ENCODE measurements around the gene ELK3. TPM values are rescaled to one million over a fixed set of nuclear protein-coding genes. Genes with fewer than 3 reads are reported as not detected.

The ELK3 gene
- total and polyA plus RNA-seq, 4 donors = 9.1 to 68.5 (median 40.3) TPM

DNA sequence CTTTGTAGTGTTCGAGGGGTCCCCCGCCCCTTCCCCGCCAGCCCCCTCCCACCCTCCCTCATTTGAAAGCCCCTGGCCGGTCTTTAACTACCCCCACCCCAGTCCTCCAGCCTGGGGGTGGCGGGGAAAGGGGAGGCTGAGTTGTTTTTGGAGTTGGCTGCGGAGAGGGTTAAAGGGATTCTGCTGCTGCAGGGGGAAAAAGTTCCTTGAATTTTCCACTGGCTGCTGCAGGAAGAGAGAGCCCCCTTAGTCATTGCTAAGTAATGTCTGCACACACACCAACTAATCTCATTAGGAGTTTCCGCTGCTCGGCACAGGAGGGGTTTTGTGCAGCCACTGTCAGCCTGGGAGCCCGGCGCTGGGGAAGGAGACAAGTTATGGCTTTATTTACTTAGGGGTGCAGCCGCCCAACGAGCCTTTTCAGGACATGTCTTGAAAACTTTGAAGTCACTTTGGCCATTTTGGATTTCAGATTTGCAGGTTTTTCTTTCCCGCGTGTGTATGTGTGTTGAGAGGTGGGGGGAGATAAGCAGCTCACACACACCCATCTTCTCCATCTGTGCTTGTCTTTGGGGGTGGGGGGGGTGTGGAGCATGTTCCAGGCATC, 1.8 kb downstream of the ELK3 start:
- ATAC-seq (ENCODE audit: insufficient read depth, low FRiP score) = peak; percentile 2
- Histone ChIP-seq H3K9ac (ENCODE audit: insufficient read depth in 1 of 2, low read length in 2 of 2) (peak overlapping the region in 1 of 2 donors; percentile 15), H3K36me3 (ENCODE audit: control insufficient read depth in 4 of 4, insufficient read depth in 4 of 4, low read length in 4 of 4) (no peaks in the 10 kb centered on the region), H3K27me3 (ENCODE audit: control insufficient read depth in 3 of 3, insufficient read depth in 3 of 3, low read length in 2 of 3) (no peaks in the 10 kb centered on the region), H3K4me3 (peak overlapping the region; percentile 22), H3K9me3 (ENCODE audit: control insufficient read depth in 4 of 4, insufficient read depth in 3 of 4, low read length in 3 of 4) (no peaks in the 10 kb centered on the region), H3K4me1 (ENCODE audit: control insufficient read depth in 5 of 5, insufficient read depth in 5 of 5, low read length in 5 of 5) (peaks cover 4 to 38% (median 9%) of the 10 kb centered on the region in 5 donors), H3K27ac (ENCODE audit: low read depth in 1 of 2, low read length in 1 of 2) (peak overlapping the region; percentile 74 to 91)
- 4 to 10% methylated on average over 14 of the region's 14 CpGs for WGBS, 2 donors
- TF ChIP-seq, protein P1, sequence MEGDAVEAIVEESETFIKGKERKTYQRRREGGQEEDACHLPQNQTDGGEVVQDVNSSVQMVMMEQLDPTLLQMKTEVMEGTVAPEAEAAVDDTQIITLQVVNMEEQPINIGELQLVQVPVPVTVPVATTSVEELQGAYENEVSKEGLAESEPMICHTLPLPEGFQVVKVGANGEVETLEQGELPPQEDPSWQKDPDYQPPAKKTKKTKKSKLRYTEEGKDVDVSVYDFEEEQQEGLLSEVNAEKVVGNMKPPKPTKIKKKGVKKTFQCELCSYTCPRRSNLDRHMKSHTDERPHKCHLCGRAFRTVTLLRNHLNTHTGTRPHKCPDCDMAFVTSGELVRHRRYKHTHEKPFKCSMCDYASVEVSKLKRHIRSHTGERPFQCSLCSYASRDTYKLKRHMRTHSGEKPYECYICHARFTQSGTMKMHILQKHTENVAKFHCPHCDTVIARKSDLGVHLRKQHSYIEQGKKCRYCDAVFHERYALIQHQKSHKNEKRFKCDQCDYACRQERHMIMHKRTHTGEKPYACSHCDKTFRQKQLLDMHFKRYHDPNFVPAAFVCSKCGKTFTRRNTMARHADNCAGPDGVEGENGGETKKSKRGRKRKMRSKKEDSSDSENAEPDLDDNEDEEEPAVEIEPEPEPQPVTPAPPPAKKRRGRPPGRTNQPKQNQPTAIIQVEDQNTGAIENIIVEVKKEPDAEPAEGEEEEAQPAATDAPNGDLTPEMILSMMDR (IDR thresholded peaks at IDR 0.05; ENCODE audit: control extremely low read depth, extremely low read depth) = no peak
- peak; percentile 60 to 79 (median 75) for DNase-seq

DNA sequence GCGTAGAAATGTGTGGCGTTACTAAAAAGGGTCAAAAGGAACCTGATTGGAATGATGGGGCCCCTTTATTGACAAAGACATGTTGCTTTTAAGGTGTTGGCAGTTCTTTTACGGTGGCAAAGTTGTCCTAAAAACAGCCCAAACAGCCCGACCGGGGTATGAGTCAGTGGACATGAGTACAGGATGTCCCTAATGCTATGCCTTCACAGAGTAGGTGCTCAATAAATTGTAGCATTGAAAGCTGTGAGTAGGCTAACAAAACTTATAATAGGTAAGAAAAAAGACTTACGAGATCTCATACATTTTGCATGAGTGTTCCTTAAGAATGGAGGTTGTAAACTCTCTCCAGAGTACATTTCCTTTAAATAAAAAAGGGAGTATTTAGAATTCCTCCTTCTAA, 2.6 kb downstream of the ELK3 start:
- H3K9ac ChIP-seq (ENCODE audit: insufficient read depth in 1 of 2, low read length in 2 of 2) = no peak overlapping the region
- no peaks in the 10 kb centered on the region for H3K36me3 ChIP-seq (ENCODE audit: control insufficient read depth in 4 of 4, insufficient read depth in 4 of 4, low read length in 4 of 4)
- TF ChIP-seq, protein P1 (IDR thresholded peaks at IDR 0.05; ENCODE audit: control extremely low read depth, extremely low read depth) = no peak
- no peaks in the 10 kb centered on the region for H3K27me3 ChIP-seq (ENCODE audit: control insufficient read depth in 3 of 3, insufficient read depth in 3 of 3, low read length in 2 of 3)
- DNase-seq (no peak), ATAC-seq (ENCODE audit: insufficient read depth, low FRiP score) (no peak)
- H3K9me3 ChIP-seq (ENCODE audit: control insufficient read depth in 4 of 4, insufficient read depth in 3 of 4, low read length in 3 of 4) = no peaks in the 10 kb centered on the region
- 52 to 58% methylated on average over 6 of the region's 6 CpGs for WGBS, 2 donors
- H3K4me3 ChIP-seq = no peak overlapping the region
- peak overlapping the region in 1 of 2 donors; percentile 91 for H3K27ac ChIP-seq (ENCODE audit: low read depth in 1 of 2, low read length in 1 of 2)
- peaks cover 4 to 38% (median 9%) of the 10 kb centered on the region in 5 donors for H3K4me1 ChIP-seq (ENCODE audit: control insufficient read depth in 5 of 5, insufficient read depth in 5 of 5, low read length in 5 of 5)

DNA sequence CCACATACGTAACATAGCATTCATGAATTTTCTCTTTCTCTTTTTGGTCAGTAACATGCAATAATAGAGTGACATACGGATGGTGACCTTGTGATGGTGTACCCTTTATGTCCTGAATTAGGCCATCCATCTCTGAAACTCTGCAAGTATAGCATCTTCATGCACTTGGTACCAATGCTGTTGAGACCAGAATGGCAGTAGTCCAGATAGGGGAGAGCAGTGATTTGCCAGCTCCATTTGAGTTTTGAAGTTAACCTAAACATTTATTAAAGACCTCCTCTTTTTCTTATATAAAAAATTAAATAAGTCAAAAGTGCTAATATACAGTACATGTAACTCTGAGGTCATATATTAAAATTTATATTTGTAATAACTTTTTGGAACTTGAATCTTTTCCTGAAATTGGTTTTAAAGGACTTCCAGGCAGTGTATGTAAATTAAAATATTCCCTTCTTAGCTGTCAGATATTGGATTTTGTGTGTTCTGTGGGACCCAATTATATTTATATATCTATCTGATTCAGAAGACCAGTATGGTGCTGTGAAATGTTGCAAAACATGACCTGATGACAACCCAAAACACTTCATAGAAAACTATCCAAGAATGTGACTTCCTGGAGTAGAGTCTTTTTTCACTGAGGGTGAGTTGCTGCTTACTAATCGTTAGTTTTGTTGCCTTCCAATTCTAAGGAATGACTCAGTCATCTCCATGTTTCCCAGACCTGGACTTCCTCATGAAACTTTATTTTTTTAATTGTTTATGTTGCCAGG, 3.5 kb downstream of the ELK3 start:
- Histone ChIP-seq H3K9ac (ENCODE audit: insufficient read depth in 1 of 2, low read length in 2 of 2) (no peak overlapping the region), H3K36me3 (ENCODE audit: control insufficient read depth in 4 of 4, insufficient read depth in 4 of 4, low read length in 4 of 4) (no peaks in the 10 kb centered on the region), H3K27ac (ENCODE audit: low read depth in 1 of 2, low read length in 1 of 2) (peak overlapping the region; percentile 21 to 56), H3K27me3 (ENCODE audit: control insufficient read depth in 3 of 3, insufficient read depth in 3 of 3, low read length in 2 of 3) (no peaks in the 10 kb centered on the region), H3K9me3 (ENCODE audit: control insufficient read depth in 4 of 4, insufficient read depth in 3 of 4, low read length in 3 of 4) (no peaks in the 10 kb centered on the region), H3K4me1 (ENCODE audit: control insufficient read depth in 5 of 5, insufficient read depth in 5 of 5, low read length in 5 of 5) (peaks cover 4 to 38% (median 9%) of the 10 kb centered on the region in 5 donors), H3K4me3 (no peak overlapping the region)
- TF ChIP-seq, protein P1 (IDR thresholded peaks at IDR 0.05; ENCODE audit: control extremely low read depth, extremely low read depth) = no peak
- DNase-seq (peak in 1 of 3 donors; percentile 50), ATAC-seq (ENCODE audit: insufficient read depth, low FRiP score) (no peak)
- 29 to 55% methylated on average over 3 of the region's 3 CpGs for WGBS, 2 donors
